A673 (cell line): ENCODE measurements around the gene PMFBP1. TPM values are rescaled to one million over a fixed set of nuclear protein-coding genes. Genes with fewer than 3 reads are reported as not detected.

ENCODE experiments used
- BruUV-seq: library from RNA; stranded (reverse); fragments of 400-500 nt; replicated peaks from 2 replicates; lab custom pipeline; 2021; lab: Mats Ljungman, UMichigan
- CTCF ChIA-PET: fragments of 300-600 bp; sonication (Branson Sonifier 250); formaldehyde crosslinking; loops from one replicate; lab custom pipeline; 2022; ENCODE audit warnings: antibody characterized with exemption; lab: Charles Lee
- POLR2A ChIA-PET: fragments of 300-600 bp; sonication (Branson Sonifier 250); formaldehyde crosslinking; loops from one replicate; lab custom pipeline; 2022; ENCODE audit warnings: antibody characterized with exemption; ENCODE audit not compliant: low non-redundant PET; lab: Charles Lee
- DNase-seq: peaks from one replicate; pipeline ENCODE4 v3.0.0-alpha.2; 2015; ENCODE audit warnings: low spot score
- H3K27ac ChIP-seq: fragments of 200-600 bp; sonication (generic); 2 replicates; pipeline ENCODE4 v1.5.1; 2016; ENCODE audit warnings: mixed run types, low read depth, mild to moderate bottlenecking, mixed read lengths, antibody characterized with exemption, low read length; ENCODE audit not compliant: poor library complexity, severe bottlenecking
- H3K27me3 ChIP-seq: fragments of 200-600 bp; sonication (generic); replicated peaks from 2 replicates; pipeline ENCODE4 v1.6.1; 2017; ENCODE audit warnings: mixed run types, low read depth, mild to moderate bottlenecking, mixed read lengths, antibody characterized with exemption, low read length; ENCODE audit not compliant: insufficient read depth, poor library complexity
- H3K36me3 ChIP-seq: fragments of 200-600 bp; sonication (generic); 2 replicates; pipeline ENCODE4 v1.6.1; 2016; ENCODE audit warnings: mixed run types, mild to moderate bottlenecking, mixed read lengths, antibody characterized with exemption, low read length; ENCODE audit not compliant: insufficient read depth, poor library complexity, severe bottlenecking
- H3K4me1 ChIP-seq: fragments of 200-600 bp; sonication (generic); 2 replicates; pipeline ENCODE4 v1.6.1; 2017; ENCODE audit warnings: mixed run types, mild to moderate bottlenecking, mixed read lengths, antibody characterized with exemption, low read length; ENCODE audit not compliant: insufficient read depth, poor library complexity, severe bottlenecking
- H3K4me3 ChIP-seq: fragments of 200-600 bp; sonication (generic); 2 replicates; pipeline ENCODE4 v1.5.1; 2016; ENCODE audit warnings: low read depth, mixed run types, mild to moderate bottlenecking, mixed read lengths, low read length; ENCODE audit not compliant: poor library complexity, severe bottlenecking
- H3K9me3 ChIP-seq: fragments of 200-600 bp; sonication (generic); 2 replicates; pipeline ENCODE4 v1.6.1; 2016; ENCODE audit warnings: mixed run types, low read depth, mild to moderate bottlenecking, mixed read lengths, antibody characterized with exemption, low read length; ENCODE audit not compliant: poor library complexity, severe bottlenecking
- CTCF ChIP-seq: fragments of 300-800, 200-600 bp; sonication (generic); conservative IDR thresholded peaks from 2 replicates; pipeline ENCODE4 v1.5.1; 2017; ENCODE audit warnings: low read depth, mild to moderate bottlenecking, antibody characterized with exemption, low read length, moderate library complexity, mixed read lengths
- EZH2 ChIP-seq: fragments of 200-600 bp; sonication (generic); IDR thresholded peaks from 2 replicates; pipeline ENCODE4 v1.6.1; 2017; ENCODE audit warnings: borderline replicate concordance, low read depth, mild to moderate bottlenecking, mixed read lengths, antibody characterized with exemption, low read length; ENCODE audit not compliant: poor library complexity, severe bottlenecking
- intact Hi-C: fragments of 100-400 bp; cut with micrococcal nuclease; formaldehyde crosslinking; loops from one replicate; pipeline ENCODE4 v1.10.0; 2022; ENCODE audit not compliant: unreplicated experiment
- total RNA-seq: library from RNA; stranded (reverse); gene quantifications from 2 replicates; pipeline ENCODE4 v1.2.3, GENCODE V29; 2021

Gene PMFBP1
- total RNA-seq, 1 experiment from 2014 or later: 1.2 TPM

- TF ChIP-seq CTCF (no peak), EZH2 (no peak)
- CTCF ChIA-PET: interaction anchor here (0.7 kb wide), 1 partner anchor 337 kb away, joined by 5 read pairs; no protein-coding TSS in a partner anchor
- Histone ChIP-seq H3K36me3 (no peaks in the 10 kb centered on the region), H3K27me3 (no peaks in the 10 kb centered on the region), H3K27ac (no peak overlapping the region), H3K9me3 (no peaks in the 10 kb centered on the region), H3K4me3 (no peak overlapping the region), H3K4me1 (peaks cover 4% of the 10 kb centered on the region)
- no peak for DNase-seq
- intact Hi-C loops: loop anchor here (5.0 kb wide), 2 partner anchors 337 to 1747 kb away; no protein-coding TSS in a partner anchor
- no TSS peak for BruUV-seq
- POLR2A ChIA-PET: no interaction called here
Measured at GRCh38 chr16:72129976-72130656, 41.8 kb downstream of the PMFBP1 start.

GRCh38 chr16:72128701-72129100 lies 43.3 kb downstream of the PMFBP1 start:
- BruUV-seq: no TSS peak
- no peak for DNase-seq
- Histone ChIP-seq H3K27ac (no peak overlapping the region), H3K4me1 (peaks cover 5% of the 10 kb centered on the region), H3K4me3 (no peak overlapping the region), H3K27me3 (no peaks in the 10 kb centered on the region), H3K36me3 (no peaks in the 10 kb centered on the region), H3K9me3 (no peaks in the 10 kb centered on the region)
- TF ChIP-seq CTCF (no peak), EZH2 (no peak)
- ChIA-PET CTCF (no interaction called here), POLR2A (no interaction called here)
- intact Hi-C loops: loop anchor here (5.0 kb wide), 2 partner anchors 339 to 1749 kb away; no protein-coding TSS in a partner anchor

- intact Hi-C loops: loop anchor here (5.0 kb wide), 2 partner anchors 341 to 1751 kb away; no protein-coding TSS in a partner anchor
- DNase-seq: no peak
- H3K27ac ChIP-seq: no peak overlapping the region
- no peaks in the 10 kb centered on the region for H3K36me3 ChIP-seq
- TF ChIP-seq EZH2 (no peak), CTCF (no peak)
- ChIA-PET POLR2A (no interaction called here), CTCF (no interaction called here)
- no peaks in the 10 kb centered on the region for H3K27me3 ChIP-seq
- no peaks in the 10 kb centered on the region for H3K9me3 ChIP-seq
- BruUV-seq: no TSS peak
- peaks cover 5% of the 10 kb centered on the region for H3K4me1 ChIP-seq
- no peak overlapping the region for H3K4me3 ChIP-seq
Measured at GRCh38 chr16:72126429-72126765, 45.6 kb downstream of the PMFBP1 start.
